Astrocyte (in vitro differentiated cells and primary cell): ENCODE measurements around the gene AMPD3. TPM values are rescaled to one million over a fixed set of nuclear protein-coding genes. Genes with fewer than 3 reads are reported as not detected.

Experiments
- DNase-seq: peaks from one replicate; pipeline ENCODE4 v3.0.0-alpha.2; 2010; ENCODE audit warnings: low read depth
- FAIRE-seq: peaks from 2 replicates; lab custom pipeline; 2011; peaks lifted over from hg19 to GRCh38; lab: Jason Lieb, UNC
- H2AFZ ChIP-seq: 2 replicates; pipeline ENCODE4 v1.6.0; 2012; ENCODE audit warnings: low read depth, low read length, inconsistent platforms
- H3K27ac ChIP-seq: 2 replicates; pipeline ENCODE4 v1.5.1; 2011; ENCODE audit warnings: low read depth, low read length, inconsistent platforms
- H3K27me3 ChIP-seq: 2 replicates; pipeline ENCODE4 v1.6.0; 2011; ENCODE audit warnings: low read length, inconsistent platforms; ENCODE audit not compliant: insufficient read depth
- H3K36me3 ChIP-seq: 2 replicates; pipeline ENCODE4 v1.5.1; 2011; ENCODE audit warnings: low read length, inconsistent platforms; ENCODE audit not compliant: insufficient read depth
- H3K4me1 ChIP-seq: 2 replicates; pipeline ENCODE4 v1.5.1; 2011; ENCODE audit warnings: low read length, inconsistent platforms; ENCODE audit not compliant: insufficient read depth
- H3K4me2 ChIP-seq: 2 replicates; pipeline ENCODE4 v1.6.0; 2012; ENCODE audit warnings: low read length, inconsistent platforms
- H3K4me3 ChIP-seq: 2 replicates; pipeline ENCODE4 v1.5.1; 2011; ENCODE audit warnings: low read depth, mild to moderate bottlenecking, low read length, inconsistent platforms; ENCODE audit not compliant: insufficient read depth
- H3K79me2 ChIP-seq: 2 replicates; pipeline ENCODE4 v1.6.0; 2012; ENCODE audit warnings: mild to moderate bottlenecking, low read length, inconsistent platforms; ENCODE audit not compliant: insufficient read depth
- H3K9ac ChIP-seq: 2 replicates; pipeline ENCODE4 v1.6.0; 2012; ENCODE audit warnings: mild to moderate bottlenecking, low read length, inconsistent platforms
- H3K9me3 ChIP-seq: 2 replicates; pipeline ENCODE4 v1.5.1; 2012; ENCODE audit warnings: low read depth, mild to moderate bottlenecking, low read length, inconsistent platforms; ENCODE audit not compliant: insufficient read depth
- H4K20me1 ChIP-seq: 2 replicates; pipeline ENCODE4 v1.6.0; 2012; ENCODE audit warnings: low read length, inconsistent platforms; ENCODE audit not compliant: insufficient read depth
- H3K27ac Mint-ChIP-seq: one replicate; pipeline ENCODE4 v1.8.0; 2021; ENCODE audit warnings: mild to moderate bottlenecking, mixed read lengths; ENCODE audit not compliant: unreplicated experiment
- H3K27me3 Mint-ChIP-seq: one replicate; pipeline ENCODE4 v1.8.0; 2021; ENCODE audit warnings: low read depth, mixed read lengths; ENCODE audit not compliant: unreplicated experiment
- H3K36me3 Mint-ChIP-seq: one replicate; pipeline ENCODE4 v1.8.0; 2021; ENCODE audit warnings: low read depth, mixed read lengths; ENCODE audit not compliant: unreplicated experiment
- H3K4me1 Mint-ChIP-seq: one replicate; pipeline ENCODE4 v1.8.0; 2021; ENCODE audit warnings: low read depth, mixed read lengths; ENCODE audit not compliant: unreplicated experiment
- H3K4me3 Mint-ChIP-seq: one replicate; pipeline ENCODE4 v1.8.0; 2021; ENCODE audit warnings: mild to moderate bottlenecking, moderate library complexity, mixed read lengths; ENCODE audit not compliant: unreplicated experiment
- H3K9me3 Mint-ChIP-seq: one replicate; pipeline ENCODE4 v1.8.0; 2021; ENCODE audit warnings: mild to moderate bottlenecking, mixed read lengths; ENCODE audit not compliant: unreplicated experiment
- EZH2 ChIP-seq: IDR thresholded peaks from 2 replicates; pipeline ENCODE4 v1.6.1; 2012; ENCODE audit warnings: mild to moderate bottlenecking, low read length, inconsistent platforms; ENCODE audit not compliant: insufficient read depth
- total RNA-seq: library from RNA; stranded (reverse); gene quantifications from 2 replicates; pipeline ENCODE4 v1.2.1, GENCODE V29; 2021
- TF ChIP-seq, protein P1 (sequence below): IDR thresholded peaks from 2 replicates; pipeline ENCODE4 v1.5.1; 2011; ENCODE audit warnings: low read depth, mild to moderate bottlenecking, inconsistent platforms, low read length, moderate library complexity; ENCODE audit not compliant: insufficient read depth

AMPD3 gene
- total RNA-seq, 1 donor from 2014 or later: 5.6 TPM

GRCh38 chr11:10502065-10502680, 47.1 kb downstream of the AMPD3 start:
- Histone ChIP-seq H2AFZ (no peak overlapping the region), H3K27ac (no peak overlapping the region), H3K4me2 (no peak overlapping the region), H3K4me3 (no peak overlapping the region), H3K9me3 (no peaks in the 10 kb centered on the region), H3K27me3 (no peaks in the 10 kb centered on the region), H3K79me2 (no peaks in the 10 kb centered on the region), H3K4me1 (peaks cover 5% of the 10 kb centered on the region), H3K36me3 (no peaks in the 10 kb centered on the region), H4K20me1 (no peaks in the 10 kb centered on the region), H3K9ac (no peak overlapping the region)
- H3K36me3 Mint-ChIP-seq: peaks cover 10% of the 10 kb centered on the region
- DNase-seq (no peak), FAIRE-seq (no peak)
- no peak overlapping the region for H3K27ac Mint-ChIP-seq
- TF ChIP-seq, protein P1, sequence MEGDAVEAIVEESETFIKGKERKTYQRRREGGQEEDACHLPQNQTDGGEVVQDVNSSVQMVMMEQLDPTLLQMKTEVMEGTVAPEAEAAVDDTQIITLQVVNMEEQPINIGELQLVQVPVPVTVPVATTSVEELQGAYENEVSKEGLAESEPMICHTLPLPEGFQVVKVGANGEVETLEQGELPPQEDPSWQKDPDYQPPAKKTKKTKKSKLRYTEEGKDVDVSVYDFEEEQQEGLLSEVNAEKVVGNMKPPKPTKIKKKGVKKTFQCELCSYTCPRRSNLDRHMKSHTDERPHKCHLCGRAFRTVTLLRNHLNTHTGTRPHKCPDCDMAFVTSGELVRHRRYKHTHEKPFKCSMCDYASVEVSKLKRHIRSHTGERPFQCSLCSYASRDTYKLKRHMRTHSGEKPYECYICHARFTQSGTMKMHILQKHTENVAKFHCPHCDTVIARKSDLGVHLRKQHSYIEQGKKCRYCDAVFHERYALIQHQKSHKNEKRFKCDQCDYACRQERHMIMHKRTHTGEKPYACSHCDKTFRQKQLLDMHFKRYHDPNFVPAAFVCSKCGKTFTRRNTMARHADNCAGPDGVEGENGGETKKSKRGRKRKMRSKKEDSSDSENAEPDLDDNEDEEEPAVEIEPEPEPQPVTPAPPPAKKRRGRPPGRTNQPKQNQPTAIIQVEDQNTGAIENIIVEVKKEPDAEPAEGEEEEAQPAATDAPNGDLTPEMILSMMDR: no peak
- TF ChIP-seq EZH2: no peak
- no peak overlapping the region for H3K4me3 Mint-ChIP-seq
- H3K9me3 Mint-ChIP-seq: no peaks in the 10 kb centered on the region
- H3K4me1 Mint-ChIP-seq: no peaks in the 10 kb centered on the region
- no peaks in the 10 kb centered on the region for H3K27me3 Mint-ChIP-seq

DNA sequence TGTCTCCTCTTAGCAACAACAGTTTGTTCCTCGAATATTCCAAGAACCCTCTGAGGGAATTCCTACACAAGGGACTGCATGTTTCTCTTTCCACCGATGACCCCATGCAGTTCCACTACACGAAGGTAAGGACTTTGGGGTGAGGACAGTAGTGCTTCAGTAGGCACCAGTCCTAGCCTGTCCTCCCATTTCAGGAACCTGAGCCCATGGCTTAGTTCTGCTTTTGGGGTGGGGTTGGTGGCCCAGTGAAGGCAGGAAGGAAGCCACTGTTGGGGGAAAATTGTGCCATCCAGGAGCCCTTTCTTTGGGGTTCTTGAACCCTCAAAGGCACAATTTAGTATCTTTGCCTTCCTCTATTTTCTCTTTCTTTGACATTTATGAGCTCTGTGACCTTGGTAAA, 47.7 kb downstream of the AMPD3 start:
- Histone ChIP-seq H3K36me3 (no peaks in the 10 kb centered on the region), H3K4me2 (no peak overlapping the region), H3K4me1 (peaks cover 5% of the 10 kb centered on the region), H3K9ac (no peak overlapping the region), H3K79me2 (no peaks in the 10 kb centered on the region), H4K20me1 (no peaks in the 10 kb centered on the region), H3K27me3 (no peaks in the 10 kb centered on the region), H3K27ac (no peak overlapping the region), H3K9me3 (no peaks in the 10 kb centered on the region), H3K4me3 (no peak overlapping the region), H2AFZ (no peak overlapping the region)
- TF ChIP-seq, protein P1: no peak
- no peak for TF ChIP-seq EZH2
- peaks cover 10% of the 10 kb centered on the region for H3K36me3 Mint-ChIP-seq
- no peaks in the 10 kb centered on the region for H3K4me1 Mint-ChIP-seq
- no peak overlapping the region for H3K4me3 Mint-ChIP-seq
- no peak for FAIRE-seq
- no peaks in the 10 kb centered on the region for H3K27me3 Mint-ChIP-seq
- no peaks in the 10 kb centered on the region for H3K9me3 Mint-ChIP-seq
- DNase-seq: no peak
- no peak overlapping the region for H3K27ac Mint-ChIP-seq

DNA sequence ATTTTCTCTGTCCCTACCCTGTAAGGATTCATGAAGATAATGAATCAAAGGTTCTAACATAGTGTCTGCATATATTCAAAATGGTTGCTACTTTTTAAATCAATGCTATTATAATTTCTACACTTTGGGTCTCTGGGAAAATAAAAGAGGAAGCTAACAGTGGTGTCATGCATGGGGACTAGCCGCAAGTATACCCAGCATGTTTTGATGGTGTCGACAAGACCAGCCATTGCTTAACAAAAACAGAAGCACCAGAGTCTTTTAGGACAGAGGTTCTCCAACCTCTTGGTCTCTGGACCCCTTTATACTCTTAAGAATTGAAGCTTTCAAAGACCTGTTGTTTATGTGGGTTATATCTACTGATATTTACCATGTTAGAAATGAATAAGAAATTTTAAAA, 48.2 kb downstream of the AMPD3 start:
- TF ChIP-seq EZH2: no peak
- TF ChIP-seq, protein P1: no peak
- no peak for DNase-seq
- peaks cover 10% of the 10 kb centered on the region for H3K36me3 Mint-ChIP-seq
- H3K36me3 ChIP-seq: no peaks in the 10 kb centered on the region
- H3K9ac ChIP-seq: no peak overlapping the region
- no peaks in the 10 kb centered on the region for H3K9me3 ChIP-seq
- no peak overlapping the region for H3K4me3 Mint-ChIP-seq
- H3K27me3 ChIP-seq: no peaks in the 10 kb centered on the region
- FAIRE-seq: no peak
- no peak overlapping the region for H3K4me3 ChIP-seq
- H3K79me2 ChIP-seq: no peaks in the 10 kb centered on the region
- H3K27ac Mint-ChIP-seq: no peak overlapping the region
- H4K20me1 ChIP-seq: no peaks in the 10 kb centered on the region
- H3K27me3 Mint-ChIP-seq: no peaks in the 10 kb centered on the region
- no peak overlapping the region for H2AFZ ChIP-seq
- no peaks in the 10 kb centered on the region for H3K9me3 Mint-ChIP-seq
- H3K4me1 Mint-ChIP-seq: no peaks in the 10 kb centered on the region
- no peak overlapping the region for H3K27ac ChIP-seq
- H3K4me1 ChIP-seq: peaks cover 5% of the 10 kb centered on the region
- no peak overlapping the region for H3K4me2 ChIP-seq
